Ammon's horn (tissue), 1 donor: ENCODE results near the gene ZBTB16.
A peak's percentile ranks its signal among the peaks of the same experiment; 100 is the strongest.

Source experiments
- DNase-seq: peaks from one replicate; pipeline ENCODE4 v3.0.0-alpha.2; 2016; ENCODE audit warnings: low spot score

The ZBTB16 gene

GRCh38 chr11:114059278-114059983 lies at the start of gene ZBTB16:
Gene ZBTB16 (plus strand): TSS chr11:114059711. CDS start chr11:114063301, 3,590 bp downstream.
- peak; percentile 96 for DNase-seq

GRCh38 chr11:114010931-114011330 lies 48.6 kb upstream of the ZBTB16 start:
- DNase-seq = no peak

GRCh38 chr11:114011443-114011842 lies 48.1 kb upstream of the ZBTB16 start:
- DNase-seq = no peak

GRCh38 chr11:114015117-114015516 lies 44.4 kb upstream of the ZBTB16 start:
- DNase-seq = no peak

- no peak for DNase-seq
Observed at GRCh38 chr11:114016986-114017385, 42.5 kb upstream of the ZBTB16 start.

GRCh38 chr11:114017723-114018122 lies 41.8 kb upstream of the ZBTB16 start:
- no peak for DNase-seq

GRCh38 chr11:114019046-114019445 lies 40.5 kb upstream of the ZBTB16 start:
- no peak for DNase-seq

GRCh38 chr11:114019574-114019973 lies 39.9 kb upstream of the ZBTB16 start:
- no peak for DNase-seq

GRCh38 chr11:114025329-114025907 lies 34.1 kb upstream of the ZBTB16 start:
- no peak for DNase-seq

- DNase-seq = no peak
Observed at GRCh38 chr11:114026355-114026754, 33.2 kb upstream of the ZBTB16 start.

- DNase-seq = peak; percentile 28
Observed at GRCh38 chr11:114027391-114027790, 32.1 kb upstream of the ZBTB16 start.

GRCh38 chr11:114027926-114028325 lies 31.6 kb upstream of the ZBTB16 start:
- DNase-seq = no peak

- no peak for DNase-seq
Observed at GRCh38 chr11:114031246-114031966, 28.1 kb upstream of the ZBTB16 start.

GRCh38 chr11:114031967-114032320 lies 27.6 kb upstream of the ZBTB16 start:
- DNase-seq = no peak

- DNase-seq = no peak
Observed at GRCh38 chr11:114033066-114033465, 26.4 kb upstream of the ZBTB16 start.

GRCh38 chr11:114033572-114033971 lies 25.9 kb upstream of the ZBTB16 start:
- no peak for DNase-seq

- DNase-seq = no peak
Observed at GRCh38 chr11:114034956-114035355, 24.6 kb upstream of the ZBTB16 start.

- peak; percentile 83 for DNase-seq
Observed at GRCh38 chr11:114036147-114036811, 23.2 kb upstream of the ZBTB16 start.

- DNase-seq = no peak
Observed at GRCh38 chr11:114036958-114037357, 22.6 kb upstream of the ZBTB16 start.

- DNase-seq = no peak
Observed at GRCh38 chr11:114039551-114039950, 20.0 kb upstream of the ZBTB16 start.

GRCh38 chr11:114040706-114041211 lies 18.8 kb upstream of the ZBTB16 start:
- no peak for DNase-seq

- DNase-seq = no peak
Observed at GRCh38 chr11:114042234-114042633, 17.3 kb upstream of the ZBTB16 start.
